Lower lobe of right lung (tissue), 2 donors: ENCODE measurements around the gene SCD5. TPM values are rescaled to one million over a fixed set of nuclear protein-coding genes. Genes with fewer than 3 reads are reported as not detected.

Source experiments
- ATAC-seq, 2 donors: fragments of 200-7000 bp; cut with Tn5 transposase; one replicate each; pipeline ENCODE4 v1.9.1; 2020 to 2022; ENCODE audit warnings: mild to moderate bottlenecking in 2 of 2, moderate library complexity in 2 of 2
- DNase-seq: peaks from one replicate; pipeline ENCODE4 v3.0.0-alpha.2; 2020
- H3K27ac ChIP-seq: fragments of 200-600 bp; one replicate; pipeline ENCODE4 v1.8.0; 2022
- H3K27me3 ChIP-seq: fragments of 200-600 bp; one replicate; pipeline ENCODE4 v1.8.0; 2022; ENCODE audit warnings: low read depth
- H3K36me3 ChIP-seq: fragments of 200-600 bp; one replicate; pipeline ENCODE4 v1.8.0; 2022; ENCODE audit warnings: mild to moderate bottlenecking
- H3K4me1 ChIP-seq: fragments of 200-600 bp; one replicate; pipeline ENCODE4 v1.8.0; 2022
- H3K4me3 ChIP-seq: fragments of 200-600 bp; one replicate; pipeline ENCODE4 v1.8.0; 2022; ENCODE audit warnings: mild to moderate bottlenecking
- H3K9me3 ChIP-seq: fragments of 200-600 bp; one replicate; pipeline ENCODE4 v1.8.0; 2022
- CTCF ChIP-seq: fragments of 200-600 bp; IDR thresholded peaks from one replicate; pipeline ENCODE4 v1.8.0; 2022; ENCODE audit warnings: antibody characterized with exemption, mild to moderate bottlenecking
- intact Hi-C: fragments of 100-400 bp; cut with DNase I; formaldehyde crosslinking; loops from one replicate; pipeline ENCODE4 v1.11.0; 2022
- total RNA-seq: library from RNA; stranded (reverse); fragmentation: NEBNext Ultra II Directional; extraction: Animal tissue kit (Norgen Biotek cat#: 25700); gene quantifications from one replicate; pipeline ENCODE4 v1.2.1, GENCODE V29; 2021
- donor health status: DM: no; HTN: yes; CAD: no; lungs with severe emphysema.

The SCD5 gene
- total RNA-seq, 1 donor from 2014 or later: 17.7 TPM

- Histone ChIP-seq H3K4me1 (peaks cover 10% of the 10 kb centered on the region), H3K9me3 (no peaks in the 10 kb centered on the region), H3K4me3 (no peak overlapping the region), H3K27ac (no peak overlapping the region), H3K27me3 (no peaks in the 10 kb centered on the region), H3K36me3 (no peaks in the 10 kb centered on the region)
- no peak for DNase-seq
- intact Hi-C loops: no loop called here
- TF ChIP-seq CTCF: no peak
- ATAC-seq: no peak
Measured at GRCh38 chr4:82755650-82756049, 42.9 kb downstream of the SCD5 start.

GRCh38 chr4:82754513-82755165 lies 44.0 kb downstream of the SCD5 start:
- no peak for TF ChIP-seq CTCF
- Histone ChIP-seq H3K27me3 (no peaks in the 10 kb centered on the region), H3K36me3 (no peaks in the 10 kb centered on the region), H3K9me3 (no peaks in the 10 kb centered on the region), H3K27ac (peak overlapping the region; percentile 36), H3K4me3 (no peak overlapping the region), H3K4me1 (peaks cover 10% of the 10 kb centered on the region)
- intact Hi-C loops: no loop called here
- ATAC-seq (no peak), DNase-seq (no peak)

- no peak overlapping the region for H3K4me3 ChIP-seq
- peak in 1 of 2 donors; percentile 19 for ATAC-seq
- H3K36me3 ChIP-seq: no peaks in the 10 kb centered on the region
- no peaks in the 10 kb centered on the region for H3K9me3 ChIP-seq
- no peak for TF ChIP-seq CTCF
- no peak for DNase-seq
- H3K27ac ChIP-seq: peak overlapping the region; percentile 36
- H3K27me3 ChIP-seq: no peaks in the 10 kb centered on the region
- peaks cover 10% of the 10 kb centered on the region for H3K4me1 ChIP-seq
- intact Hi-C loops: no loop called here
Measured at GRCh38 chr4:82753725-82754410, 44.7 kb downstream of the SCD5 start.

- Histone ChIP-seq H3K27me3 (no peaks in the 10 kb centered on the region), H3K27ac (no peak overlapping the region), H3K4me1 (peaks cover 10% of the 10 kb centered on the region), H3K9me3 (no peaks in the 10 kb centered on the region), H3K36me3 (no peaks in the 10 kb centered on the region), H3K4me3 (no peak overlapping the region)
- no peak for TF ChIP-seq CTCF
- intact Hi-C loops: no loop called here
- ATAC-seq: peak in 1 of 2 donors; percentile 37
- DNase-seq: no peak
Measured at GRCh38 chr4:82753238-82753637, 45.4 kb downstream of the SCD5 start.

- no peaks in the 10 kb centered on the region for H3K36me3 ChIP-seq
Measured at GRCh38 chr4:82748810-82749470, 49.7 kb downstream of the SCD5 start.

More at GRCh38 chr4:82748810-82749470, 49.7 kb downstream of the SCD5 start:
- no peak for TF ChIP-seq CTCF
- intact Hi-C loops: no loop called here
- ATAC-seq: no peak
- no peak overlapping the region for H3K27ac ChIP-seq
- H3K9me3 ChIP-seq: no peaks in the 10 kb centered on the region
- no peaks in the 10 kb centered on the region for H3K27me3 ChIP-seq
- no peak overlapping the region for H3K4me3 ChIP-seq
- H3K4me1 ChIP-seq: peaks cover 3% of the 10 kb centered on the region
- DNase-seq: no peak
